ENCODE measurements around the gene GIGYF2. TPM values are rescaled to one million over a fixed set of nuclear protein-coding genes. Genes with fewer than 3 reads are reported as not detected.

GIGYF2 gene, protein sequence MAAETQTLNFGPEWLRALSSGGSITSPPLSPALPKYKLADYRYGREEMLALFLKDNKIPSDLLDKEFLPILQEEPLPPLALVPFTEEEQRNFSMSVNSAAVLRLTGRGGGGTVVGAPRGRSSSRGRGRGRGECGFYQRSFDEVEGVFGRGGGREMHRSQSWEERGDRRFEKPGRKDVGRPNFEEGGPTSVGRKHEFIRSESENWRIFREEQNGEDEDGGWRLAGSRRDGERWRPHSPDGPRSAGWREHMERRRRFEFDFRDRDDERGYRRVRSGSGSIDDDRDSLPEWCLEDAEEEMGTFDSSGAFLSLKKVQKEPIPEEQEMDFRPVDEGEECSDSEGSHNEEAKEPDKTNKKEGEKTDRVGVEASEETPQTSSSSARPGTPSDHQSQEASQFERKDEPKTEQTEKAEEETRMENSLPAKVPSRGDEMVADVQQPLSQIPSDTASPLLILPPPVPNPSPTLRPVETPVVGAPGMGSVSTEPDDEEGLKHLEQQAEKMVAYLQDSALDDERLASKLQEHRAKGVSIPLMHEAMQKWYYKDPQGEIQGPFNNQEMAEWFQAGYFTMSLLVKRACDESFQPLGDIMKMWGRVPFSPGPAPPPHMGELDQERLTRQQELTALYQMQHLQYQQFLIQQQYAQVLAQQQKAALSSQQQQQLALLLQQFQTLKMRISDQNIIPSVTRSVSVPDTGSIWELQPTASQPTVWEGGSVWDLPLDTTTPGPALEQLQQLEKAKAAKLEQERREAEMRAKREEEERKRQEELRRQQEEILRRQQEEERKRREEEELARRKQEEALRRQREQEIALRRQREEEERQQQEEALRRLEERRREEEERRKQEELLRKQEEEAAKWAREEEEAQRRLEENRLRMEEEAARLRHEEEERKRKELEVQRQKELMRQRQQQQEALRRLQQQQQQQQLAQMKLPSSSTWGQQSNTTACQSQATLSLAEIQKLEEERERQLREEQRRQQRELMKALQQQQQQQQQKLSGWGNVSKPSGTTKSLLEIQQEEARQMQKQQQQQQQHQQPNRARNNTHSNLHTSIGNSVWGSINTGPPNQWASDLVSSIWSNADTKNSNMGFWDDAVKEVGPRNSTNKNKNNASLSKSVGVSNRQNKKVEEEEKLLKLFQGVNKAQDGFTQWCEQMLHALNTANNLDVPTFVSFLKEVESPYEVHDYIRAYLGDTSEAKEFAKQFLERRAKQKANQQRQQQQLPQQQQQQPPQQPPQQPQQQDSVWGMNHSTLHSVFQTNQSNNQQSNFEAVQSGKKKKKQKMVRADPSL (N-terminal part only)
- total RNA-seq: 10 to 100 TPM; 60.3 to 66.7 TPM
- long read RNA-seq, donor 1, partial matches to known transcripts: 10 of 17 reads
- long read RNA-seq, donor 1, other reads (novel, unspliced or antisense): 7 of 17 reads
- long read RNA-seq, donor 2, partial matches to known transcripts: 86 of 136 reads
- long read RNA-seq, donor 2, other reads (novel, unspliced or antisense): 49 of 136 reads

DNA sequence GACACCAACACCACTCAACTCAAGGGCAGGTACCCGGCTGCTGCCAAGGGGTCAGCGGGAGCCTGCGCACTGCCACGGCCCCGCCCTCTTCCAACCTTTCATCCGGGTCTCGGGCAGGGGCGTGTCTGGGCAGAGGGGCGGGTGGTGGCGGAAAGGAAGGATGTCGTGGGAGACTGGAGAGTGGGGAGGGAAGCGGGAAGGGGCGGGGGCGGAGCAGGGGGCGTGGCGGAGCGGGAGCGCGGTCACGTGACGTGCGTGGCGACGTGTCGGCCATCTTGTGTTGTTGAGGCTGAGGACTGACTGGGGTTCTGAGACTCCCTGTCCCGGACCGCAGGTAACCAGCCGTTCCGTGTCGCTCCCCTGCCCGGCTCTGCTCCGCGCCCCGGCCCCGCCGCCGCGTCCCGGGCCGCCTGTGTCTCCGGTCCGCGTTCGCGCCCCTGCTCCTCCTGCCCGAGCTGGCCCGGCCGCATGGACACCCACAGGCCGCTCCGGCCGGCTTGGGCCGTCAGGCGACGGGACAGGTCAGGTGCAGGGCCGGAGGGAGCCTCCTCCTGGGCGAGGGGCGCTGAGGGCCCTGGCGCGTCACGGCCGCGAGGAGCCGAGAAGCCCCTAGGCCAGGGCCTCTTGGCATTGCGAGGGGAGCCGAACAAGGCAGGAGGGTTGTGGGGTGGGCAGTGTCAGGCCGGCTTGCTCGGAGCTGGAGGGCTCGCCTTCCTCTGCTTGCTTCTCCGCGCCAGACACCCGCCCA, at the start of gene GIGYF2:
TSS of gene GIGYF2 (plus strand) at position 273 of the 748 bp plus-strand sequence. CDS start 37,867 bp downstream, outside the sequence.
- peak; percentile 98 for DNase-seq (ENCODE audit: low spot score)
- intact Hi-C loops (cut with DNase I): no loop called here

DNA sequence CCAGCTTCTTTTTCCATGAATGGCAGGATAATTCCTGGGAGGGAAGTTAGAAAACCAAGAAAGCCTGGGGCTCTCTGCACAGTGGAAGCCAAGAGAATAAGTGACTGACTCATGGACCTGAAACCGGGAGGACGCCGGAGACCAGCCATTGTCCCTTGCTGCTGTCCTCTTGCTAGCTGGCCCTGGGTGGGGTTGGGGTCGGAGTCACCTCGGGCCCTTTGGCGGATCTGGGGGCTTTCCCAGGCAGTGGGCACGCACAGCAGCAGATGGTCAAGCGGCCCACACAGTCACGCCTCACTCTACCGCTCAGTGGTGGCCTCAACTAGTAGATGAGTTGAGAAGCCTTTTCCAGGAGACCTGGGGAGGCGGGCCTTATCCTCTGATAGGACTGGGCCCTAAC, 48.1 kb upstream of the GIGYF2 start:
- intact Hi-C loops (cut with DNase I): loop anchor here in 1 of 2 donors (5.0 kb wide), 1 partner anchor 1623 kb away; no protein-coding TSS in a partner anchor
- no peak for DNase-seq (ENCODE audit: low spot score)

DNA sequence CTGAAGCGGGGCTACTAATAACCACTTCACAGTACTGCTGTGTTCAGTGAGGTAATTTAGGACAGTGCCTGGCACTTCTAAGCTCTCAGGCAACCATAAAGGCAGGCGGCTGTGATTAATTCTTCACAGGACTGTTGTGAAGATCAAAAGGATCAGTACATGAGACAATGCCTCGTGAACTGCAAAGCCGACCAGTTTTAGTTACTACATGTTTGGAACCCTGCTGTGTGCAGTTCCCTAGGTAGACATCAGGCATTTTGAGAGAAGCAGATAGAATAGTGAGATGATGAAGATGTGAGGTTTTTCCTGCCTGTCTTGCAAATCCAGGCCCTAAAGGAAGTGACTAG, 44.7 kb upstream of the GIGYF2 start:
- DNase-seq (ENCODE audit: low spot score): no peak
- intact Hi-C loops (cut with DNase I): no loop called here

DNA sequence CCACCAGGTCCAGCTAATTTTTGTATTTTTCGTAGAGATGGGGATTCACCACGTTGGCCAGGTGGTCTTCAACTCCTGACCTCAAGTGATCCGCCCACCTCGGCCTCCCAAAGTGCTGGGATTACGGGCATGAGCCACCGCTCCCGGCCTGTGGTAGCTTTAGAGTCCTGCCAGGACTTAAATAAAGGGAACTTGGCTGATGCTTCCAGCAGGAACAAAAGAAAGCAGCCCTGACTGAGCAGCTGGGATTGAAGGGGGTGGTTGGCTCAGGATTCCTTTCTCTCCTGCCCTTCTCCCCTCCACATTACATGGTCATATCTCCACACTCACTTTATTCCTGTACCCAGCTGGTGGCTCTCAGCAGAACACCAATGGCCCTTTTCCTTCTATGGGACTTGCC, 43.7 kb upstream of the GIGYF2 start:
- DNase-seq (ENCODE audit: low spot score): no peak
- intact Hi-C loops (cut with DNase I): no loop called here

DNA sequence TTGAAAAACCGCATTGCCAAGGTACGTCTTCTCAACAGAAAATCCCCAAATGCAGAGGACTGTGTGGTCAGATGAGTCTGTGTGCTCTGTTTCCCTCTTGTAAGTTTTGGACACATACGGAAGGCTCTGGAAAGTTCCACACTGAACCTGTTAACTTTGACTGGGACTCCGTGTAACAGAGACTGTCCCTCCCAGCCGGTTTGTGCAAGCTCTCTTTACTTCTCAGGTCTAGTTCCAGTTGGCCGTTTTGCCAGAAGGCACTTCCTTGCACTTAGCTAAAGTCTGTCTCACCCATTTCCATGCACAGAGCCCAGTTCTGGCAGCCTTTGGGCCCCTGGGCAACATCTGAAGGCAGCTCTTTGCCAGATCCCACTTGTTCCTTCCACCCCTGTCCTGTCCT, 41.7 kb upstream of the GIGYF2 start:
- intact Hi-C loops (cut with DNase I): no loop called here
- no peak for DNase-seq (ENCODE audit: low spot score)

DNA sequence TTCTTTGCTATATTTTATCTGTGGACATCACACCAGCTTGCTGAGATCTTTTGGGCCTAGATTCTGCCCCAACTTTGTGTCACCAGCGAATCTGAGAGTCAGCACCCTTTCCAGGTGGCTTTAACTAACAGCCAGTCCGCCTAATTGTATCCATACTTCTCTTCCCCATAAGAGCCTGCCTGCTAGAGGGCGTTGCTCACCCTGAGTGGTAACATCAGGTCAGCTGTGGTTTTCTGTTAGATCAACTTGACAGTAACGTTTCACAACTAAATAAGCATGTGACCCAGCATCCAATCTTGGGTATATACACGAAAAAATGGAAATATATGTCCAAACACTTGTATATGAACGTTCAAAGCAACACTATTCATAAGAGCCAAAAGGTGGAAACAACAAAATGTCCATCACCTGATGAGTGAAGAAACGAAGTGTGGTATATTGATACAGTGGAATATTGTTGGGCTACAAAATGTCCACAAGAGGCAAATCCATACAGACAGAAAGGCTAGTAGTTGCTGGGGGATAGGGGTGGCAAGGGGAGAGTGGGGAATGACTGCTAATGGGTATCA, 38.8 kb upstream of the GIGYF2 start:
- intact Hi-C loops (cut with DNase I): no loop called here
- DNase-seq (ENCODE audit: low spot score): no peak

DNA sequence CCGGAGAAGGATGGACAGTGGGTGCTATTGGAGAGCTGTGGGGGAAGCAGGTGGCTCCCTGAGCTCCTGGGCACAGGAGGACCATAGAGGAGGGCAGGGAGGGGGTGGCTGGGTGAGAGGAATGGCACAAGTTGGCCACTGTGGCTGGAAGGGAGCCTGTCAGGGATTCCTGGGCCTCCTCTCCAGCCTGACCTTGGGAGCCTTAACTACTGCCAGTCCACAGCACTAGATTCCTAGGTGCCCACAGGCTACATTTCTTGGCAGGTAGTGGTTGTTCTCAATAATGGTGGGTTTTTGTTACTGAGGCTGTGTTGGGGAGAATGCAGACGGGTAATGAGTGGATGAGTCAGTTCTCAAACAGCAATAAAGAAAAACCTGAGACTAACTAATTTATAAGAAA, 37.8 kb upstream of the GIGYF2 start:
- DNase-seq (ENCODE audit: low spot score): no peak
- intact Hi-C loops (cut with DNase I): no loop called here

DNA sequence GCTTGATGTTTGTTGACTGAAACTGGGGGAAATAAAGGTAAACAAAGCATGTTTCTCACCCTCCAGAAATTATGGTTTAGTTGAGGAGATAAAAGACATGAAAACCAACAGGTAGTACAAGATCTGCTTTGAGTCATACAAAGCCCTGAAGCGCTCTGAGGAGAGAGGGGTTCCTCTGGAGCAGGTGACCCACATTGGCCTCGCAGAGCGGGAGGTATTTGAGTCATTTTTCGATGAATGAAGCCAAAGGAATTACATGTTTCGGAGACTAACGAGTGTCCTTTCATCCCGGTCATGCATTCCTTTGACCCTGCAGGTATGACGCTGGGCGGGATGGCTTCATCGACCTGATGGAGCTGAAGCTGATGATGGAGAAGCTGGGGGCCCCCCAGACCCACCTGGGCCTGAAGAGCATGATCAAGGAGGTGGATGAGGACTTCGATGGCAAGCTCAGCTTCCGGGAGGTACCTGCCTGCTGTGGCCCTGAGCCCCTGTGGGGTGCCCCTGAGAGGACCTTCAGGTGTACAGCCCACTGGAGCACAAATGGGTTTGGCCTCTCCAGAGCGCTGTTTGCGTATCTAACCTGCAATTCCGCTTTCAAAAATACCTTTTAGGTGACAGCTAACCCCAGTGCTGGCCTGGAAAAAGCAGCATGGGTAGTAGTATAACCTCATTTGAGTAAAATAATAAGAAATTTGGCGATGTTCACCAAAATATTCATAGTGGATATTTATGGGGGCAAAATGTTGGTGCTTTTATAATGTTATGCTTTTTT, 34.5 kb upstream of the GIGYF2 start:
- intact Hi-C loops (cut with DNase I): loop anchor here in 1 of 2 donors (10.0 kb wide), 1 partner anchor 48 kb away; no protein-coding TSS in a partner anchor
- DNase-seq (ENCODE audit: low spot score): no peak

DNA sequence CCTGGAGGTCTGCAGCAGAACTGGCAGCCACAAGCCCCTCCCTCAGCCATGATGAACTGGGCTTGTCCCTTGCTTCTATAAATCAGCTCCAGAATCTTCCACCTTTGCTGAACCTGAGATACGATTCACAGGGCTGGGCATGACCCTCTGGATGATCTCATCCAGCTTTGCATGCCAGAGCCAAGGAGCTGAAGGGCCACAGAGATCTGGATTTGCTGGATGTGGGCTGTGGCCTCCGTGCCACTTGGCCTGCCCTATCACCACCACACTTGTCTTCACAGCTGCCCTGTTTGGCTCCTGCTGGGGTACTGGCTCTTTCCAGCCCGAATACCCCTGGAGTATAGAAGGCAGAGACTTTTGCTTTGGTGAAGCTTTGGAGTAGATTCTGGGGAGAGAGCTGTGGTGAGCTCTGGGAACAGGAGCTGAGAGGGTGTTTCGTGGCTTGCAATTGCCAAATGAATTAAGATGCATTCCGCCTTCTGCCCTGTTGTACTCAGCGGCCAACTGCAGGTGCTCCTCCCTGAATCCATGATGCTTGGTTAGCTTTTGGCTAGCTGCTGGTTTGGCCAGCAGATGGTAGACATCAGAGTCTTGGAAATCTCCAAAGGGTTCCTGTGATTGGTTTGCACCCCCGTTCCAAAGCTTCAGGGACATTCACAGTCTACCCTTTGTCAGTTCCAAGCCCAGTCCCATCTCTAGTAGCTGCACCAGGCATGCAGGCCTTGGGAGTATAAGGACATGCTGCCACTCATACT, 30.9 kb upstream of the GIGYF2 start:
- DNase-seq (ENCODE audit: low spot score): no peak
- intact Hi-C loops (cut with DNase I): loop anchor here in 1 of 2 donors (5.0 to 10.0 kb wide), 2 partner anchors 51 to 224 kb away; no protein-coding TSS in a partner anchor

DNA sequence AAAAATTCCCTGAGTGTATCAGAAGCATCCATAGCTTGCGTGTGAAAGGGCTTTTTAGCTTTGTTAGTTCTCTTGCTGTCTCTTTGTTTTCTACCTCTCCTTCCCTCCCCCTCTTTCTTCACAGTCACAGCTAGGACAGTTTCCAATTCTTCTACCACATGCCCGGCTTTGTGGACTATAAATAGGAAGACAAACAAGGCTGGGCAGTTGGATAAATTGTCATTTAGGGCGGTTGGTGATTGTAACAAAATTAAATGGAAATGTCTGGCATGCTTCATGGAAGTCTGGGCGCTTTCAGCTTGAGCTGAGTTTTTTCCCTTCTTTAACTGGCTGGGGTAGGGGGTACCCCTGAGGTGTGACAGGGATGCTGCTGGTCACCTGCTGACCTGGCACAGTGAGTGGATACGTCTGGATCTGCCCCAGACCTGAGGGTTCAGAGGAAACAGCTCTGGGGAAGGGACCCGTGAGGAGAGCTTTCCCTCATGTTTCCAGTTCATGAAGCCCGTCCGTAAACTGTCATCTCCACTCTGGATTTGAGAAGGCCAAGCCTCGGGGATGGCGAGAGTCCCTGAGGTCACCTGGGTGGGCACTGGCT, 29.0 kb upstream of the GIGYF2 start:
- intact Hi-C loops (cut with DNase I): loop anchor here in 1 of 2 donors (5.0 to 10.0 kb wide), 2 partner anchors 53 to 226 kb away; no protein-coding TSS in a partner anchor
- DNase-seq (ENCODE audit: low spot score): no peak

DNA sequence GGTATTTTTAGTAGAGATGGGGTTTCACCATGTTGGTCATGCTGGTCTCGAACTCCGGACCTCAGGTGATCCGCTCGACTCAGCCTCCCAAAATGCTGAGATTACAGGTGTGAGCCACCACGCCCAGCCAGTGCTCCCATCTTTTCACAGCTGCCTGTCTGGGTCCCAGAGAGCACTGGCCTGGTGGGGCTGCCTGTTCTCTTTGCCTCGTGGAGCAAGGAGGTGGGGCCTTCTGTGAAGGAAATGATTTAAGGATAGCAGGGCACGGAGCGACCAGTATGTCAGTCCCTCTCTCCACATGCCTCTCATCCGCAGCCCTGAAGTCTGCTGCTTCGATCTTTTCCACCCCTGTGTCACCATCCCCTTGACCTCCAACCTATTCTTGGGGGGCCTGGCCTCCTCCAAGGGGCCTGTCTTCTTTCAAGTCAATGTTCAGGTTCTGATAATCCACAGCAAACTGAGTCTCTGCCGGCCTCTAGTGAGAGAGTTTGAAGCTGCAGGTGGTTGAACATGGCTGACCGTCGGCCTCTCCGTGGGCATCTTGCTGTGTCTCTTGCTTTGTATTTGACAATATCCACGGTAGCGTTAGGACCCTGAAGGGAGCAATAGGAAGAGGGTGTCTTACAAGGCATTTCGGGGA, 28.2 kb upstream of the GIGYF2 start:
- intact Hi-C loops (cut with DNase I): loop anchor here in 1 of 2 donors (5.0 to 10.0 kb wide), 2 partner anchors 54 to 227 kb away; no protein-coding TSS in a partner anchor

DNA sequence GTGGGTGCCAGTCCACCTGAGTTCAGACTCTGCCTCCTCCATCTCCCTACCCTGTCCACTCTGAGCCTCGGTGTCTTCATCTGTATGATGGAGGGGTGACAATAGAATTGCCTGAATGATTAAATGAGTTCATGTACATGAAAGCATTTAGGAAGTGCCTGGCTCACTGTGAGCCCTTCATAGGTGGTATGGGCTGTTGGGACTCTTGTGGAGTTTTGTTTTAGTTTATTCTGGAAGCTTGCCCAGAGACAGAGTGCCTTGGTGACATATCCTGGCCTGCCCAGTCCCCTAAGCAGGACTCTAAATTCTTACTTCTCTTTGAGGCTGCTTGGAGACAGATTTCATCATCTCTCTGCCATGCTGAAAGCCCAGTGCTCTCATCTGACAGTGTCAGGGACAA, 24.5 kb upstream of the GIGYF2 start:
- DNase-seq (ENCODE audit: low spot score): no peak
- intact Hi-C loops (cut with DNase I): loop anchor here in 1 of 2 donors (10.0 kb wide), 1 partner anchor 68 kb away; no protein-coding TSS in a partner anchor

More for the DNA sequence above, 28.2 kb upstream of the GIGYF2 start:
- DNase-seq (ENCODE audit: low spot score): no peak

DNA sequence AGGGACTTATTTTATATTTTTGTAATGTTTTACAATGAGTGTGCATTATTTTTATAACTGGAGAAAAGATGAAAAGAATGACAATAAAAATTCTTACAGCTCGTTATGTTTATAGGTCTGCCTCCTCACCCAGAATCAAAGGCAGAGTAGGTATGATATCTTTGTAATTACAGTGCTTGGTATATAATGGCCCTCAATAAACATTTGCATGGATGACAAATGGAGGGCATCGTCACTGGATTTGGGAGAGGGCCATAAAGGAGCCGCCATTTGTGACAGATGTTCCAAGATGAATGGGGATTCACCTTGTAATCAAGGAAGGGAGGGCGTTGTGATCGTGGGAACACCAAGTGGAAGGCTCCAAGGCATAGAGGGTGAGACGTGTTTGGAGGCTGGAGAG, 22.6 kb upstream of the GIGYF2 start:
- intact Hi-C loops (cut with DNase I): loop anchor here in 1 of 2 donors (10.0 kb wide), 1 partner anchor 70 kb away; no protein-coding TSS in a partner anchor

DNA sequence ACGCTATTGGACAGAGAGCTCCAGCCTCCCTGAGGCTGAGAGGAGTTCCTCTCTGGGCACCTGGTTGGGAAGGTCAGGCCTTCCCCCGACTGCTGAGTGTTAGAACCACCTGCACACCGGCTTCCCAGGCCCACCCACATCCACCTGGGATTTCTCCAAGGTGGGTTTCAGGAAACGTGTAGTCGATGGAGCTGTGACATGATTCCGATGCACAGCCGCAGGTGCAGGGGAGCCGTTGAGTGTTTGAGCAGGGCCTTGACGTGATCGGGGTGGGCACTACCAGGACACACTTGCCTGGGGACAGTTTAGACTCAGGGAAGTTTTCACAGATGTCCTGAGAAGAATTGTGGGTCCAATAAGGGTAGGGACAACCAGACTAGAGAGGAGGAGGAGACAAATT, 21.8 kb upstream of the GIGYF2 start:
- intact Hi-C loops (cut with DNase I): loop anchor here in 1 of 2 donors (10.0 kb wide), 1 partner anchor 71 kb away; no protein-coding TSS in a partner anchor
- DNase-seq (ENCODE audit: low spot score): peak; percentile 28

More for the DNA sequence above, 22.6 kb upstream of the GIGYF2 start:
- no peak for DNase-seq (ENCODE audit: low spot score)

DNA sequence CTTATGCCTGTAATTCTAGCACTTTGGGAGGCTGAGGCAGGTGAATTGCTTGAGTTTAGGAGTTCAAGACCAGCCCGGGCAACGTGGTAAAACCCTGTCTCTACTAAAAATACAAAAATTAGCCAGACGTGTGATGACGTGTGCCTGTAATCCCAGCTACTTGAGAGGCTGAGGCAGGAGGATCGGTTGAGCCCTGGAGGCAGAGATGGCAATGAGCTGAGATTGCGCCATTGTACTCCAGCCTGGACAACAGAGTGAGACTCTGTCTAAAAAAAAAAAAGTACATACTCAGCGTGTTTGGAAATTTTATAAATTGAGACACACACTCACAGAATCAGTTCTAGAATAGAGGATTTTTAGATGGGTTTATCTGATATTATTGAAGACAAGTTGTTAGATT, 17.1 kb upstream of the GIGYF2 start:
- intact Hi-C loops (cut with DNase I): no loop called here
- DNase-seq (ENCODE audit: low spot score): no peak

Data from posterior vena cava (tissue), 2 donors.